GM18507 (cell line): ENCODE data around the gene UGT1A1.

Experiments used
- DNase-seq: peaks from one replicate; pipeline ENCODE4 v3.0.0; 2011; ENCODE audit warnings: low read depth; ENCODE audit not compliant: insufficient read length; ENCODE audit errors: extremely low spot score
- FAIRE-seq: peaks from 2 replicates; lab custom pipeline; 2011; peaks lifted over from hg19 to GRCh38; lab: Jason Lieb, UNC

UGT1A1 gene

DNA sequence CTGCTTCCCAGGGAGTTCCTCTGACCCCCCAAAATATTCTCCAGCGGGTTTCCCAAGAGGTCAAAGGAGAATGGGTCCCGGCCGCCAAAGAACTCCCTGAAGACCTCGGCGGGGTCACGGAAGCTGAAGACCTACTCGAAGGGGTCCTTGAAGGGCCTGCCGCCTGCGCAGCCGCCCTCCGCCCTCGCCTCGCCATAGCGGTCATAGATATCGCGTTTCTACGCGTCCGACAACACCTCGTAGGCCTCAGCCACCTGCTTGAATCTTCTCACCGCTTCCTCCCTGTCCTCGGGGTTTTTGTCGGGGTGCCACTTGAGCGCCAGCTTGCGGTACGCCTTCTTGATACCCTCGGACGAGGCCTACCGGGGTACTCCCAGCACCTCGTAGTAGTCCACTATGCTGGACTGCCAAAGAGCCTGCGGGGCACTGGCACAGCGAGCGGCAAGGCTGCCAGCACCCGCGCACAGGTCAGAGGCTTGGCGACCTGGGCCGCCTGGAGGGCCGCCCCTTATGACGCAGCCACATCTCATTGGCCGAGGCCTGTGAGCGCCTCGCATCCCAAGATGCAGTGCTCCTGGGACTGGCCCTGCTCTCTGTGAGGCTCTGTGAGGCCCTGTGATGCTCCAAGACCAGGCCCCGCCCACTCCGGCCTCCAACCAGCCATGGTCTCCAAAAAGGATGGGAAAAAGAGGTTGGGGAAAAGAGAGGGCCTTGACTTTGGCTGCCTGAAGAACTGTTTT is 5.0 kb upstream of the UGT1A1 start:
- DNase-seq (no peak), FAIRE-seq (no peak)

DNA sequence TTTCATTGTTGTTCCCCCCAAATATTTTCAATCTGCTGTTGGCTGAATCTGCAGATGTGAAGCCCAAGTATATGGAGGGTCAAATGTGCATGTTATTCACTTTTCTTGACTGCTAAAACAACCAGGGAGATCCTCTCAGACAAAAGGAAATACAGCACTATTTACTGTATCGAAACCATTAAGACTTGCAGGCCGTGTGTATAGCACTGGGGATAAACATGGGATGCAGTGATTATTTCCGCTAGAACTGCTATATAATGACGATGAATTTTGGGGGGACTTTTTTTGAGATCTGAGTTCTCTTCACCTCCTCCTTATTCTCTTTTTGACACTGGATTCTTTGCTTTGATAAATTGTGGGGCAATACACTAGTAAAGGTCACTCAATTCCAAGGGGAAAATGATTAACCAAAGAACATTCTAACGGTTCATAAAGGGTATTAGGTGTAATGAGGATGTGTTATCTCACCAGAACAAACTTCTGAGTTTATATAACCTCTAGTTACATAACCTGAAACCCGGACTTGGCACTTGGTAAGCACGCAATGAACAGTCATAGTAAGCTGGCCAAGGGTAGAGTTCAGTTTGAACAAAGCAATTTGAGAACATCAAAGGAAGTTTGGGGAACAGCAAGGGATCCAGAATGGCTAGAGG is 3.5 kb upstream of the UGT1A1 start:
- DNase-seq (no peak), FAIRE-seq (no peak)

- FAIRE-seq (no peak), DNase-seq (no peak)
Measured at GRCh38 chr2:233758141-233758540, 1.9 kb upstream of the UGT1A1 start.

- DNase-seq (no peak), FAIRE-seq (no peak)
Measured at GRCh38 chr2:233758849-233759248, 1.2 kb upstream of the UGT1A1 start.

GRCh38 chr2:233761040-233761769 is 1.1 kb downstream of the UGT1A1 start:
- DNase-seq (no peak), FAIRE-seq (no peak)

GRCh38 chr2:233764264-233764663 is 4.2 kb downstream of the UGT1A1 start:
- FAIRE-seq, result no peak

GRCh38 chr2:233764761-233765160 is 4.7 kb downstream of the UGT1A1 start:
- no peak for FAIRE-seq
- DNase-seq, result no peak

More at GRCh38 chr2:233764264-233764663, 4.2 kb downstream of the UGT1A1 start:
- DNase-seq, result no peak

GRCh38 chr2:233766416-233766815 is 6.3 kb downstream of the UGT1A1 start:
- FAIRE-seq, result no peak
- no peak for DNase-seq

- DNase-seq, result no peak
- FAIRE-seq, result no peak
Measured at GRCh38 chr2:233768076-233768475, 8.0 kb downstream of the UGT1A1 start.

GRCh38 chr2:233769260-233769659 is 9.2 kb downstream of the UGT1A1 start:
- DNase-seq (no peak), FAIRE-seq (no peak)

DNA sequence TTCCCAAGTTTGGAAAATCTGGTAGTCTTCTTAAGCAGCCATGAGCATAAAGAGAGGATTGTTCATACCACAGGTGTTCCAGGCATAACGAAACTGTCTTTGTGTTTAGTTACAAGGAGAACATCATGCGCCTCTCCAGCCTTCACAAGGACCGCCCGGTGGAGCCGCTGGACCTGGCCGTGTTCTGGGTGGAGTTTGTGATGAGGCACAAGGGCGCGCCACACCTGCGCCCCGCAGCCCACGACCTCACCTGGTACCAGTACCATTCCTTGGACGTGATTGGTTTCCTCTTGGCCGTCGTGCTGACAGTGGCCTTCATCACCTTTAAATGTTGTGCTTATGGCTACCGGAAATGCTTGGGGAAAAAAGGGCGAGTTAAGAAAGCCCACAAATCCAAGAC is 12.1 kb downstream of the UGT1A1 start:
- DNase-seq, result no peak
- no peak for FAIRE-seq

GRCh38 chr2:233772583-233772982 is 12.5 kb downstream of the UGT1A1 start:
- FAIRE-seq, result no peak
- DNase-seq, result no peak

DNA sequence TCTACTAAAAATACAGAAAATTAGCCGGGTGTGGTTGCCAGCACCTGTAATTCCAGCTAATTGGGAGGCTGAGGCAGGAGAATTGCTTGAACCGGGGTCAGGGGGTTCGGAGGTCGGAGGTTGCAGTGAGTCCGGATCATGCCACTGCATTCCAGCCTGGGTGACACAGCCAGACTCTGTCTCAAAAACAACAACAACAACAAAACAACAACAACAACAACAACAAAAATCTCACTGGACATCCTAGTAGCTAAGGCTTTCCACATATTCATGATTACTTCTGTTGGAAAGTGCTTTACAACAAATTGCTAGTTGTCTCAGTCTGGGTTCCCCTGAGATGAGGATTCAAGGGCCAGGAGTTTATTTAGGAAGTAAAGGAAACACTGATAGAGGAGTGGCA is 13.8 kb downstream of the UGT1A1 start:
- DNase-seq (no peak), FAIRE-seq (no peak)

DNA sequence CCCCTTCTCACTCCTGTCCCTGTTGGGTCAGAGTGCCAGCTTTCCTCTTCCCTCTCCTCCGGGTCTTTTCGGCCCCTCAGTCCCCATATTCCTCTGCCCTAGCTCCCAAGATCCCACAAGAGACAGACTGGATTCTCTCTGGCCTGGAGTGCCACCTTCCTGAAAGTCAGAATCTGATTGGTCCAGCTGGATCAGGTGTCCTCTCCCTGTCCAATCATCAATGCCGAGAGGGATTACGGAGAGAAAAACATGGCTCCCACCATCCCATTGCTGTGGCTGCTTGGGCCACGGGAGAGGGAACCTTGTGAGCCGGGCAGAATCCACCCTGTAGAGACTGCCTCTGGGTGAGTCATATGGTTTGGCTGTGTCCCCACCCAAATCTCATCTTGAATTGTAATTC is 15.3 kb downstream of the UGT1A1 start:
- no peak for FAIRE-seq
- no peak for DNase-seq

DNA sequence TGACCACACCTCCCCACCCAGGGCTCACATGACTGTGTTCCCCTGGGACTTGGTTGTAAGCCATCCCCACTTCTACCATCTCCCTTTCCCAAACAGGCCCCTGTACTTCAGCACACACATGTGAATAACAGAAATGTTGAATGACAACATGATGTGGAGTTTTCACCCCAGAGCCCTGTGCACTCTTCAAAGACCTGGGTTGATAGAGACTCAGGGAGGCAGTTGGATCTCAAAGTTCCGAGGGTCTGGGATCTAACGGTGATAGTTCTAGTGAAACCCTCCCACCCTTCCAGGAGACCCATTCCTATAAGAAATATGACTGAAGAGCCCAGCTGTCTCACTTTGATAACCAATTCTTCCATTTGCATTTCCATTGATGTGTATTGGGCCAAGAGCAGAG is 18.0 kb downstream of the UGT1A1 start, which contains the start of gene MROH2A:
MROH2A (plus strand) TSS at position 301 of the 400 bp plus-strand sequence. CDS start 1,029 bp downstream, outside the sequence.
- no peak for DNase-seq
- FAIRE-seq, result no peak

DNA sequence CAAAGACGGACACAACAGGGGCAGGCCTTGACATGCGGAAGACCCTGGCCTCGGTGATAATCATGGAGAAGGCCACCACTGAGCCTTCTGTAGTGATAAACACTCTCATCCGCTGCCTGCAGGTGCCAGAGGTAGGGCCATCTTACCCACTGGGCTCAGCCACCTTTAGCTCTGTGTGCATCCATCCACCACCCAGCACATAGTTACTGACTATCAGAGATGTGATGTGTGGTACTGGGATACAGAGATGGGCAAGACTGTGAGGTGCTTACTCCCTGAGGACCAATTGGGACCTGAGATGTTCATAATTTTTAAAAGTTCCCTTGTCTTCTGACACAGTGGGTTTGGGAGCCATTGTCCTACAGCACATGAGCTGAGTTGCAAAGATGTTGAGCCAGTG is 19.7 kb downstream of the UGT1A1 start:
- FAIRE-seq, result no peak
- no peak for DNase-seq

- FAIRE-seq, result no peak
- no peak for DNase-seq
Measured at GRCh38 chr2:233780771-233781170, 20.7 kb downstream of the UGT1A1 start.

DNA sequence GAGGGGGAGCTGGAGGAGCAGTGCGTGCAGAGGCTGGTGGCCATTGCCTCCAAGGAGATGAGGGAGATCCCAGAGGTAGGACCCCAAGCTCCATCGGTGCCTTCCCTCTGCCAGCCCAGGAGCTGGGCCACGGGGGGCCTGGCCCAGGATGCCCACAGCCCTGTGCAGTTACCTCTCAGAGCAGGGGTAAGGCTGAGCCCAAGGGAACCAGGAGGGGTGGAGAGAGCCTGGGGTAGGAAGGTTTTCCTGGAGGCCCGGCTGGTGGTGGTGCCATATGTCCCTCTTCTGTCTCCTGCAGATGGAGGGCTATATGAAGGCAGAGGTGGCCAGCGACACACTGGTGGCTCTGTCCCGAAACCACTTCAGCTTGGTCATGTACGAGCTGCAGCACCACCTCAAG is 29.5 kb downstream of the UGT1A1 start:
- no peak for DNase-seq
- no peak for FAIRE-seq

GRCh38 chr2:233791151-233791882 is 31.2 kb downstream of the UGT1A1 start:
- FAIRE-seq (no peak), DNase-seq (no peak)

GRCh38 chr2:233791883-233792329 is 31.8 kb downstream of the UGT1A1 start:
- no peak for DNase-seq
- no peak for FAIRE-seq
